Lower leg skin (tissue), 3 donors: ENCODE measurements around the gene ATG101.

ENCODE experiments used
- POLR2A ChIP-seq, 2 donors: fragments of 450-650 bp; IDR thresholded peaks; one replicate each; pipeline ENCODE4 v1.6.1; 2016 to 2017; ENCODE audit warnings: antibody characterized with exemption in 2 of 2, mild to moderate bottlenecking in 1 of 2, moderate library complexity in 1 of 2
- TF ChIP-seq, protein P1 (sequence below), 3 donors: fragments of 450-650 bp; IDR thresholded peaks; one replicate each; pipeline ENCODE4 v1.5.1; 2016; ENCODE audit warnings: antibody characterized with exemption in 3 of 3, mild to moderate bottlenecking in 3 of 3, moderate library complexity in 2 of 3

DNA sequence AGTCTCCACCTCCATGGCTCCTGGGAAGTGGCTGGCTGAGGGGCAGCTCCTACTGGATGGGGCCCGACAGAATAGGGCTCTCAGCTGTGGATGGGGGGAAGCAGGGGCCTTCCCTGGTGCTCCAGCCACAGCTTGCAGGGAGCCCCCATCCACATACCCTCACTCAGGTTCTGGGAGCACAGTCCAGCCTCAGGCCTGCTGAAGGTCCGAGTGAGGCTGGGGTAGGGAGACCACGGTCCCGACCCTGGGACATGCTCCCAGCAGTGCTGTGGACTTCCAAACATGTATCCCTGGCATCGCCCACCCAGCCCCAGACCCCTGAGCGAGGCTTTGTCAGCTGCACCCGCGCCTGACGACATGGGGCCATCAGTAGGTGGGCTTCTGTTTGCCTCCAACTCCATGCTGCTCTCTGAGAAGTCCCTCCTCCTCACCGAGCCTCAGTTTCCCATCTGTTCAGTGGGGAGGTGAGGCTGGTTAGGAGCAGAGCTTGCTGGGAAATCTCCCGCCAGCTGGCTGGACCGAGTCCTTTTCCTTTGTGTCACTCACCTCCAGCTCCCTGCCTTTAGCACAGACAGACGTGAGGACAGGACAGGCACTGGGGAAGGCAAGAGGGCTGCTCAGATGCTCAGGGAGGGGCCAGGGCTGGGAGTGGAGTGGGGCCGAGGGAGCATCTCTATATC is 9.1 kb upstream of the ATG101 start:
- TF ChIP-seq, protein P1, sequence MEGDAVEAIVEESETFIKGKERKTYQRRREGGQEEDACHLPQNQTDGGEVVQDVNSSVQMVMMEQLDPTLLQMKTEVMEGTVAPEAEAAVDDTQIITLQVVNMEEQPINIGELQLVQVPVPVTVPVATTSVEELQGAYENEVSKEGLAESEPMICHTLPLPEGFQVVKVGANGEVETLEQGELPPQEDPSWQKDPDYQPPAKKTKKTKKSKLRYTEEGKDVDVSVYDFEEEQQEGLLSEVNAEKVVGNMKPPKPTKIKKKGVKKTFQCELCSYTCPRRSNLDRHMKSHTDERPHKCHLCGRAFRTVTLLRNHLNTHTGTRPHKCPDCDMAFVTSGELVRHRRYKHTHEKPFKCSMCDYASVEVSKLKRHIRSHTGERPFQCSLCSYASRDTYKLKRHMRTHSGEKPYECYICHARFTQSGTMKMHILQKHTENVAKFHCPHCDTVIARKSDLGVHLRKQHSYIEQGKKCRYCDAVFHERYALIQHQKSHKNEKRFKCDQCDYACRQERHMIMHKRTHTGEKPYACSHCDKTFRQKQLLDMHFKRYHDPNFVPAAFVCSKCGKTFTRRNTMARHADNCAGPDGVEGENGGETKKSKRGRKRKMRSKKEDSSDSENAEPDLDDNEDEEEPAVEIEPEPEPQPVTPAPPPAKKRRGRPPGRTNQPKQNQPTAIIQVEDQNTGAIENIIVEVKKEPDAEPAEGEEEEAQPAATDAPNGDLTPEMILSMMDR (IDR thresholded peaks at IDR 0.05) = no peak
- TF ChIP-seq POLR2A (IDR thresholded peaks at IDR 0.05) = no peak
